LoVo (cell line): Measurements from ENCODE around the gene LINC01488.

Experiments used
- DNase-seq: peaks from one replicate; pipeline ENCODE4 v3.0.0-alpha.2; 2016; ENCODE audit warnings: low spot score

The LINC01488 gene

GRCh38 chr11:69531717-69532088 lies 50.2 kb downstream of the LINC01488 start:
- DNase-seq: no peak

- DNase-seq: no peak
Observed at GRCh38 chr11:69533296-69534165, 52.1 kb downstream of the LINC01488 start.

GRCh38 chr11:69534166-69534530 lies 52.7 kb downstream of the LINC01488 start:
- DNase-seq: no peak

- DNase-seq: no peak
Observed at GRCh38 chr11:69535908-69536307, 54.4 kb downstream of the LINC01488 start.

- DNase-seq: no peak
Observed at GRCh38 chr11:69536406-69536805, 54.9 kb downstream of the LINC01488 start.

- no peak for DNase-seq
Observed at GRCh38 chr11:69537126-69537525, 55.7 kb downstream of the LINC01488 start.

GRCh38 chr11:69537855-69538640 lies 56.6 kb downstream of the LINC01488 start:
- DNase-seq: no peak

- DNase-seq: no peak
Observed at GRCh38 chr11:69538854-69539253, 57.4 kb downstream of the LINC01488 start.

GRCh38 chr11:69539416-69540117 lies 58.1 kb downstream of the LINC01488 start:
- DNase-seq: no peak

GRCh38 chr11:69540118-69541000 lies 58.9 kb downstream of the LINC01488 start:
- DNase-seq: no peak

- DNase-seq: no peak
Observed at GRCh38 chr11:69541001-69541285, 59.5 kb downstream of the LINC01488 start.

GRCh38 chr11:69541501-69542313 lies 60.2 kb downstream of the LINC01488 start:
- no peak for DNase-seq

- no peak for DNase-seq
Observed at GRCh38 chr11:69542314-69543168, 61.1 kb downstream of the LINC01488 start.
